Activated naive CD8-positive, alpha-beta T cell treated with anti-CD3 and anti-CD28 coated beads, Interleukin-2, amount 50 U/mL, for 24 hours (primary cell): ENCODE measurements around the gene KRT77.
"Not testable (repeated sequence)": the region's sequence is repeated elsewhere in the genome, so short reads cannot be mapped to it uniquely, and the experiment has no call there.

Experiments used
- ATAC-seq: fragments of 150-1000 bp; cut with Tn5 transposase; one replicate; pipeline ENCODE4 v1.10.0; 2021
- DNase-seq: peaks from one replicate; pipeline ENCODE4 v3.0.0; 2021
- H3K27ac Mint-ChIP-seq: one replicate; pipeline ENCODE4 v1.8.0; 2021; ENCODE audit warnings: mild to moderate bottlenecking, mixed read lengths
- H3K27me3 Mint-ChIP-seq: one replicate; pipeline ENCODE4 v1.8.0; 2021; ENCODE audit warnings: mixed read lengths
- H3K36me3 Mint-ChIP-seq: one replicate; pipeline ENCODE4 v1.8.0; 2021; ENCODE audit warnings: low read depth, mixed read lengths
- H3K4me1 Mint-ChIP-seq: one replicate; pipeline ENCODE4 v1.8.0; 2021; ENCODE audit warnings: mixed read lengths
- H3K4me3 Mint-ChIP-seq: one replicate; pipeline ENCODE4 v1.8.0; 2021; ENCODE audit warnings: mild to moderate bottlenecking, moderate library complexity, mixed read lengths
- H3K9me3 Mint-ChIP-seq: one replicate; pipeline ENCODE4 v1.8.0; 2021; ENCODE audit warnings: mixed read lengths

The KRT77 gene

DNA sequence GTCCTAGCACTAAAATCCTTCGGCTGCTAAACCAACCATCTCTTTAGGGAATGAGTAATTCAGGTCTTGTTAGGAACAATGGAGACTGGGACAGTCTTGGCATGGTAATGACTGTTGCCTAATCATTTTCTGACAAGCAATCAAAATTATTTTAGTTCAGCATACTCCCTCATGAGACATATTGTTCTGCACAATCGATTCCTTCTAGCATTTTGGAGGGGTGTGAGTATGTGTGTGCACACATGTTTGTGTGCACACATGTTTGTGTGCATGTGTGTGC lies 21.0 kb downstream of the KRT77 start:
- Mint-ChIP-seq H3K4me1 (peaks cover 16% of the 10 kb centered on the region), H3K4me3 (no peak overlapping the region), H3K9me3 (no peaks in the 10 kb centered on the region), H3K27me3 (no peaks in the 10 kb centered on the region), H3K36me3 (no peaks in the 10 kb centered on the region), H3K27ac (no peak overlapping the region)
- ATAC-seq, result no peak
- DNase-seq, result no peak

DNA sequence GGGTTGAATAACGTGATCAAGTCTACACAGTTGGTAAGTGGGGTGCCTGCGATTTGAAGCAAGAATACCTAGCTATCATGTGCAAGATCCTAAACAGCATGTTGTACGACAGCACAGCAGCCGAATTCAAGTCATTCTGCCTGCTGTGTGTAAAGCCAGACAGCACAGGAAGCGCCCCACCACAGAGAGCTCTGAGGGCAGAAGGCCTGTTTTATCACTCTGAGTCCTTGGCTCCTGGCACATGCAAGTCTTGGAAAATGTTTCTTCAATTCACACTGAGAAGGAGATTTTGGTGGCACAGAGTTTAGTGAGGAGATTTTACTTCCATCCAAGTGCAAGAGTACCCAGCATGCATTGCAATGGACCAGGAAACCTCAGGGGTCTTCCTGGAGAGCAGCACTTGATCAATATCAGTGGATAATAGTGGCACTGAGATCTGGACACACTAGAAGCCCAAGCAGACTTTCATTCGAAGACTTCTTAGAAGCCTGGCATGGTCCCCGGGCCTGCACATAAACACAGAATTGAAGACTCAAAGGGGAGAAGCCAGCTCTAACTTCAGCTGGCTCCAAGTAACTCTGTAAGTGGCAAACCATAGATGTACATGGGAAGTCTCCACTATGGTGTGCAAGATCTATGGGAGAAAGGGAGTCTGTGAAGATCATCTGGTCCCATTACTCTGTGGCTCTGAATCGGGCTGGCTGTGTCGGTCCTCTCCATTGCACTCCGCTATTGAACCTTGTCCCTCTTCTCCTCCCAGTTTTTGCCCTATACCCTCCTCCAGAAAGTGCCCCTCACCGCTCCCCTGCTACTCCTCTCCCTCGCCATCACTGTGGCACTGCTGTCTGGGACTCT lies 21.6 kb downstream of the KRT77 start:
- Mint-ChIP-seq H3K9me3 (no peaks in the 10 kb centered on the region), H3K4me3 (no peak overlapping the region), H3K27ac (no peak overlapping the region), H3K4me1 (peaks cover 14% of the 10 kb centered on the region), H3K27me3 (no peaks in the 10 kb centered on the region), H3K36me3 (no peaks in the 10 kb centered on the region)
- ATAC-seq (peak; percentile 74), DNase-seq (peak; percentile 17)

- H3K27ac Mint-ChIP-seq, result no peak within 1 kb of the TSS
- H3K9me3 Mint-ChIP-seq, result no peaks in the 10 kb centered on the region
- H3K36me3 Mint-ChIP-seq, result no peaks in the 10 kb centered on the region
- DNase-seq (no peak), ATAC-seq (no peak)
- H3K4me3 Mint-ChIP-seq, result no peak within 1 kb of the TSS
- no peaks in the 10 kb centered on the region for H3K27me3 Mint-ChIP-seq
- peaks cover 14% of the 10 kb centered on the region for H3K4me1 Mint-ChIP-seq
Measured at GRCh38 chr12:52680363-52680762, 23.0 kb downstream of the KRT77 start, which contains the start of gene KRT1. KRT1 (minus strand) TSS chr12:52680407; CDS start chr12:52680348, 59 bp downstream.

GRCh38 chr12:52679875-52680274 lies 23.4 kb downstream of the KRT77 start:
- Mint-ChIP-seq H3K4me3 (no peak overlapping the region), H3K4me1 (peaks cover 14% of the 10 kb centered on the region), H3K27me3 (no peaks in the 10 kb centered on the region), H3K27ac (no peak overlapping the region), H3K9me3 (no peaks in the 10 kb centered on the region), H3K36me3 (no peaks in the 10 kb centered on the region)
- DNase-seq (no peak), ATAC-seq (no peak)

DNA sequence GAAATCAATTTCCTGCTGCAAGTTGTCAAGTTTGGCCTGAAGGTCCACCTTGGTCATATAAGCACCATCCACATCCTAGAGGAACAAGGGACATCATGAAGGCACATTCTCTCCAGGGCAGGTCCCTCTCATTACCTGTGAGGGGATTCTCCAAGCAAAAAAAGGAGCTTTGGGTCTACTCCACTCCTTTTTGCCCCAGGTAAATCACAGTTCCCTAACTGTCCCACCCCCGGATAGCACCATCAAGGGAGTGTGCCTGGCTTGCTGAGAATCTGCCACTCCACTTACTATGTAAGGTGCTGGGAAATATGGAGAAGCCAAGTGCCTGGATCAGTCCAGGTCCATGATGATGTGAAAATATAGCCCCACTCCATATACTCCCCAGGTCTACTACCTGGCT lies 25.7 kb downstream of the KRT77 start:
- no peaks in the 10 kb centered on the region for H3K9me3 Mint-ChIP-seq
- no peak overlapping the region for H3K27ac Mint-ChIP-seq
- H3K27me3 Mint-ChIP-seq, result no peaks in the 10 kb centered on the region
- ATAC-seq (no peak), DNase-seq (no peak)
- peaks cover 14% of the 10 kb centered on the region for H3K4me1 Mint-ChIP-seq
- H3K36me3 Mint-ChIP-seq, result no peaks in the 10 kb centered on the region
- H3K4me3 Mint-ChIP-seq, result no peak overlapping the region

DNA sequence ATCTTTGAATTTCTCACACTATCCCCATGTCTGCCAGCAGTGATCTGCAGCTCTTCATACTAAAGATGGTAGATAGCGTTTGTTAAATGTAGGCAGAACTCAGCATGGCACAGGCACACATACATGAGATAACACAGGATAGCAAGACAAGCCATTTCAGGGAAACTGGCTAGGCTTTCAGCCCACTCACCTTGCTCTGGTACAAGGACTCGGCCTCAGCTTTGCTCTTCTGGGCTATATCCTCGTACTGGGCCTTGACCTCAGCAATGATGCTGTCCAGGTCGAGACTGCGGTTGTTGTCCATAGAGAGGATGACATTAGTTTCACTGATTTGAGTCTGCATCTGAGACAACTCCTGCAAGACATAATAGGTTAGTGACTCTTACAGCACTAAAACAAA lies 26.2 kb downstream of the KRT77 start:
- no peak for DNase-seq
- no peaks in the 10 kb centered on the region for H3K27me3 Mint-ChIP-seq
- no peaks in the 10 kb centered on the region for H3K36me3 Mint-ChIP-seq
- H3K9me3 Mint-ChIP-seq, result no peaks in the 10 kb centered on the region
- no peak overlapping the region for H3K4me3 Mint-ChIP-seq
- no peak overlapping the region for H3K27ac Mint-ChIP-seq
- no peak for ATAC-seq
- peaks cover 11% of the 10 kb centered on the region for H3K4me1 Mint-ChIP-seq

DNA sequence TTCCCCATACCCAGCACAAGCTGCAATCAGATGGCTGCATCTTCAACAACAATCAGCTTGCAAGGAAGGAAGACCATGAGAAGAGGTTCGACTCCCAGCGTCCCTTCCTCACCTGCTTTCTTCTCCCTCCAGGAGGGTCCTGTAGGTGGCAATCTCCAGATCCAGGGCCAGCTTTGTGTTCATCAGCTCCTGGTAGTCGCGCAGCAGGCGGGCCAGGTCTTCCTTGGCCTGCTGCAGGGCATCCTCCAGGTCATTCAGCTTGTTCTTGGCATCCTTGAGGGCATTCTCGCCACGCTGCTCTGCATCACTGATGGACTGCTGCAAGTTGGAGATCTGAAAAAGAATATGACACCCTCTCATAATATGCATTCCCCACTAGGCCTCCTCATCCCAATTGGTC lies 27.2 kb downstream of the KRT77 start:
- H3K27ac Mint-ChIP-seq, result no peak overlapping the region
- H3K4me3 Mint-ChIP-seq, result no peak overlapping the region
- no peaks in the 10 kb centered on the region for H3K9me3 Mint-ChIP-seq
- ATAC-seq (no peak), DNase-seq (no peak)
- no peaks in the 10 kb centered on the region for H3K36me3 Mint-ChIP-seq
- H3K4me1 Mint-ChIP-seq, result peaks cover 4% of the 10 kb centered on the region
- H3K27me3 Mint-ChIP-seq, result no peaks in the 10 kb centered on the region

GRCh38 chr12:52675301-52675701 lies 28.0 kb downstream of the KRT77 start:
- Mint-ChIP-seq H3K27me3 (no peaks in the 10 kb centered on the region), H3K4me1 (no peaks in the 10 kb centered on the region), H3K9me3 (no peaks in the 10 kb centered on the region), H3K4me3 (no peak overlapping the region), H3K36me3 (no peaks in the 10 kb centered on the region), H3K27ac (no peak overlapping the region)
- ATAC-seq (no peak), DNase-seq (no peak)

DNA sequence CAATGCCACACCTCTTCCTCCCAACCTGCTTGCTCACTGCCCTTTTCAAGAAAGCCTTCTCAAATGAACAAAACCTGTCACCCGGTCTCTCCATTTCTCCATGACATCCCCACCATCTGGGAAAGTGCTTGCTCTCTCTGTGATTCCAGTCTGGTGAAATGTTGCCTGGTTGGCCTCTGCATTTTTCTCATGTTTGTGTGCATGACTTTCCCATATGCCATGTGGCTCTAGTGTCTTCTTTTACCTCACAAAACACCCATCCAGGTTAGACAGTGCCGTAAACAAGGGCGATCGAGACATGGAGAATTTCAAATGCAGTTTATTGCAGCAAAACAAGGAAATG lies 28.9 kb downstream of the KRT77 start:
- H3K4me3 Mint-ChIP-seq, result no peak overlapping the region
- H3K36me3 Mint-ChIP-seq, result no peaks in the 10 kb centered on the region
- H3K4me1 Mint-ChIP-seq, result no peaks in the 10 kb centered on the region
- DNase-seq, result no peak
- H3K9me3 Mint-ChIP-seq, result no peaks in the 10 kb centered on the region
- ATAC-seq, result no peak
- no peaks in the 10 kb centered on the region for H3K27me3 Mint-ChIP-seq
- no peak overlapping the region for H3K27ac Mint-ChIP-seq

GRCh38 chr12:52673713-52674432 lies 29.5 kb downstream of the KRT77 start:
- no peak overlapping the region for H3K4me3 Mint-ChIP-seq
- H3K9me3 Mint-ChIP-seq, result no peaks in the 10 kb centered on the region
- H3K27me3 Mint-ChIP-seq, result no peaks in the 10 kb centered on the region
- H3K4me1 Mint-ChIP-seq, result no peaks in the 10 kb centered on the region
- no peak for ATAC-seq
- no peak for DNase-seq
- no peaks in the 10 kb centered on the region for H3K36me3 Mint-ChIP-seq
- no peak overlapping the region for H3K27ac Mint-ChIP-seq

DNA sequence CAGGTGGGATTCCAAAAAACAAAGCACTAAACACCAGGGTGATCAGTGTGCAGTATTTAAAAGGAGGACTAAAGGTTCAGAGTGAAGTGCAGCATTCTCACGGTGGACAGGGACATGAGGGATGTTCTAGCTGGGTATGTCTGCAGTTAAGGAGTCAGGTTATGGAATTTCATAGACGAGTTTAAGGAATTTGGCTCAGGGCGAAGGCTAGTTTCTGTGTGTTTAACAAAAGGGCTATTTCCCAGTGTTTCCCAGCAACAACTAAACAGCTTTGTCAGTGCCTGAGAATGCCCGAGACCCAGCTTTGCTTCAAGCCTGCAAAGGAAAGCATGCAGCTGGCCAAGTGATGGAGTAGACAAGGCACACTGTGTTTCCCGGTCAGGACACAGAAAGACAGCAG lies 30.1 kb downstream of the KRT77 start:
- ATAC-seq, result no peak

DNA sequence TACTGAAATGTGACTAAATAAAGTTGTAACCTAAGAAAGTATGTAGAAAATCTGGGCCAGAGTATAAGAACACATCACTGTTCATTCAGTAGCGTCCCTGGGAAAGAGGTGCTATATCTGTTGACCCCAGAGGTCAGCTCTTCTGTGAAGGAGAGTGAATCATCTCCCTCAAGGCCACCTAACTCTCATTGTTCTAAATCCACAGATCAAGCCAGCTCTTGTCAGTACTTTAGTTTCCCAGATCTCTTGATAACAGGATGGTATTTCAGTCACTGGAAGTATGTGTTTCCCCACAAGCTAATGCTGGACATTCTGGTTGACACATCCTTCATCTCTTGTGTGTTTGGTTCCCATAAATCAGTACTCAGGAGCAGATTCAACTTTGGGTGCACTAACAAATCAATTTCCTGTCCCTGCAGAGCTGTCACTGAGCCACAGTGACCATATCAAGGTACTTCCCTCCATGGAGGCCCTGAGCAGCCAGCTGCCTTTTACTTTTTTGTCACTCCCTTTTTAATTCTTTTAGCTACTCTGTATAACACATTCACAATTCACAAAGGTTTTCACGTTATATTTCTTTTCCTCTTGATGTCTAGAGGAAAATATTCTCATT lies 30.9 kb downstream of the KRT77 start:
- DNase-seq (no peak), ATAC-seq (no peak)
- Mint-ChIP-seq H3K4me3 (no peak overlapping the region), H3K9me3 (no peaks in the 10 kb centered on the region), H3K4me1 (no peaks in the 10 kb centered on the region), H3K27me3 (no peaks in the 10 kb centered on the region), H3K27ac (no peak overlapping the region), H3K36me3 (no peaks in the 10 kb centered on the region)

More for the DNA sequence above, 30.1 kb downstream of the KRT77 start:
- H3K4me3 Mint-ChIP-seq, result no peak overlapping the region
- H3K27me3 Mint-ChIP-seq, result no peaks in the 10 kb centered on the region
- DNase-seq, result no peak
- no peaks in the 10 kb centered on the region for H3K36me3 Mint-ChIP-seq
- H3K9me3 Mint-ChIP-seq, result no peaks in the 10 kb centered on the region
- no peak overlapping the region for H3K27ac Mint-ChIP-seq
- no peaks in the 10 kb centered on the region for H3K4me1 Mint-ChIP-seq

DNA sequence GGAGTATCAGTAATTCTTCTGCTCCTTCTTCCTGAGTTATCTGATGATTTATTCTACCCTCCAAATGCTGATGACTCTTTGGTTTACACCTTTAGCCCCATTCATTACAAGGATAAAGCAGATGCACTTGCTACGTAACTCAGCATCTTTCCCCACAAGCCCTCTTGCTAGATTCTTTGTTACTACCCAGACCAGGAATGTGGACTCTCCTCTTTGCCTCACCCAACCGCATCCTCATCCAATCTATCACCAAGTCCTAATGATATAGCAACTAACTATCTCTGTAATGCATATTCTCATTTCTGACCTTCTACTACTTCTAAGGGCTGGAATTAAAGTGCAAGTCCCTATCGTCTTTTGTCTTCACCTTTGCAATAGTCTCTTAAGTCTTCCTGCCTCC lies 32.4 kb downstream of the KRT77 start:
- ATAC-seq, result no peak
- H3K36me3 Mint-ChIP-seq, result no peaks in the 10 kb centered on the region
- H3K27ac Mint-ChIP-seq, result no peak overlapping the region

DNA sequence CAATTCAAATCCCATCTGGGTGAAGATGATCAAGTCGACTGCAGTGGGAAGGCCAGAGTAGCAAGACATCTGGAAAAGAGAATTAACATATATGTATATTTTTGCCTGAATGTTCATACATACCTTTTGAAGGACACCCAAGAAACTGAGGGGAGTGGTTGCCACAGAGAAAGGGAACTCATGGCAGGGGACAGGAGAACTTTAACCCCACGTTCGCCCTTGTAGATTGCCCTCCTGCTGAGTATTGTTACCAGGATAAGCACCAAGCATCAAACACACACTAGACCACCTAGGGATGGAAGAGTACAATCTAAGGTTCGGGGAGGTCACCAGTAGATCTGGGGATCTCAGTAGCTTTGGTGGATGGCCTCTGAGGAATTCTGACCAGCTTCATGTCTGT lies 32.8 kb downstream of the KRT77 start:
- H3K4me3 Mint-ChIP-seq, result no peak overlapping the region

More for the DNA sequence above, 32.4 kb downstream of the KRT77 start:
- DNase-seq, result no peak
- no peaks in the 10 kb centered on the region for H3K4me1 Mint-ChIP-seq
- H3K9me3 Mint-ChIP-seq, result no peaks in the 10 kb centered on the region
- no peaks in the 10 kb centered on the region for H3K27me3 Mint-ChIP-seq
- no peak overlapping the region for H3K4me3 Mint-ChIP-seq

GRCh38 chr12:52669941-52670340 lies 33.4 kb downstream of the KRT77 start:
- ATAC-seq, H3K27ac Mint-ChIP-seq, H3K9me3 Mint-ChIP-seq, DNase-seq, H3K4me3 Mint-ChIP-seq, H3K4me1 Mint-ChIP-seq, H3K27me3 Mint-ChIP-seq, H3K36me3 Mint-ChIP-seq: not testable (repeated sequence)

More for the DNA sequence above, 32.8 kb downstream of the KRT77 start:
- no peaks in the 10 kb centered on the region for H3K27me3 Mint-ChIP-seq
- DNase-seq, result no peak
- no peaks in the 10 kb centered on the region for H3K4me1 Mint-ChIP-seq
- H3K27ac Mint-ChIP-seq, result no peak overlapping the region
- no peak for ATAC-seq
- H3K36me3 Mint-ChIP-seq, result no peaks in the 10 kb centered on the region
- no peaks in the 10 kb centered on the region for H3K9me3 Mint-ChIP-seq
